Esophagus mucosa (tissue), 1 donor: ENCODE results near the gene GAB1. TPM values are rescaled to one million over a fixed set of nuclear protein-coding genes. Genes with fewer than 3 reads are reported as not detected.
A peak's percentile ranks its signal among the peaks of the same experiment; 100 is the strongest.

ENCODE experiments used
- ATAC-seq: fragments of 200-7000 bp; cut with Tn5 transposase; one replicate; pipeline ENCODE4 v1.9.1; 2020
- total RNA-seq: library from RNA; stranded (reverse); gene quantifications from one replicate; pipeline ENCODE4 v1.2.4, GENCODE V29; 2023
- donor health status: DM: yes; HTN: yes; CAD: no.

GAB1 gene
- total RNA-seq, 1 donor from 2014 or later: 30.2 TPM

GRCh38 chr4:143359644-143360193 lies 23.0 kb downstream of the GAB1 start:
- ATAC-seq: peak; percentile 32

GRCh38 chr4:143360838-143361625 lies 24.4 kb downstream of the GAB1 start:
- no peak for ATAC-seq

- ATAC-seq: no peak
These were observed 25.8 kb downstream of the GAB1 start for GRCh38 chr4:143362349-143363046.

- no peak for ATAC-seq
These were observed 26.7 kb downstream of the GAB1 start for GRCh38 chr4:143363332-143363731.

GRCh38 chr4:143364063-143364462 lies 27.4 kb downstream of the GAB1 start:
- ATAC-seq: no peak

- ATAC-seq: no peak
These were observed 31.2 kb downstream of the GAB1 start for GRCh38 chr4:143367863-143368262.

GRCh38 chr4:143369552-143369951 lies 32.9 kb downstream of the GAB1 start:
- no peak for ATAC-seq

- peak; percentile 41 for ATAC-seq
These were observed 35.6 kb downstream of the GAB1 start for GRCh38 chr4:143372093-143372915.

GRCh38 chr4:143374255-143374654 lies 37.6 kb downstream of the GAB1 start:
- ATAC-seq: no peak

- no peak for ATAC-seq
These were observed 38.1 kb downstream of the GAB1 start for GRCh38 chr4:143374771-143375170.

GRCh38 chr4:143375326-143376073 lies 38.8 kb downstream of the GAB1 start:
- ATAC-seq: peak; percentile 59

GRCh38 chr4:143377611-143378099 lies 41.0 kb downstream of the GAB1 start:
- no peak for ATAC-seq

GRCh38 chr4:143380629-143381028 lies 44.0 kb downstream of the GAB1 start:
- ATAC-seq: no peak

- peak; percentile 91 for ATAC-seq
These were observed 44.8 kb downstream of the GAB1 start for GRCh38 chr4:143381189-143382118.

- ATAC-seq: no peak
These were observed 45.9 kb downstream of the GAB1 start for GRCh38 chr4:143382596-143382995.

GRCh38 chr4:143383005-143383574 lies 46.4 kb downstream of the GAB1 start:
- ATAC-seq: no peak

GRCh38 chr4:143384381-143384994 lies 47.8 kb downstream of the GAB1 start:
- ATAC-seq: no peak

- ATAC-seq: no peak
These were observed 50.1 kb downstream of the GAB1 start for GRCh38 chr4:143386812-143387211.

GRCh38 chr4:143389579-143390195 lies 53.0 kb downstream of the GAB1 start:
- no peak for ATAC-seq
